Measurements from ENCODE around the gene CCDC183. TPM values are rescaled to one million over a fixed set of nuclear protein-coding genes. Genes with fewer than 3 reads are reported as not detected.

The CCDC183 gene
- total RNA-seq, 1 experiment from 2014 or later = 1.1 TPM

- Mint-ChIP-seq H3K27ac (no peak overlapping the region), H3K4me3 (no peak overlapping the region), H3K9me3 (peaks cover 13 to 15% of the 10 kb centered on the region in 2 experiments), H3K4me1 (peaks cover 0 to 3% of the 10 kb centered on the region in 2 experiments; a peak in 1 of 4 replicates), H3K36me3 (ENCODE audit: insufficient read depth in 1 of 3, low read depth in 3 of 3) (peaks cover 0 to 8% (median 0%) of the 10 kb centered on the region in 3 experiments; a peak in 3 of 7 replicates), H3K27me3 (ENCODE audit: low read depth) (peaks cover 19% of the 10 kb centered on the region)
- Histone ChIP-seq H4K91ac (ENCODE audit: insufficient read length, low read depth, low read length) (no peak overlapping the region), H4K5ac (ENCODE audit: insufficient read length, low read depth, low read length) (no peak overlapping the region), H3K27me3 (ENCODE audit: insufficient read depth, low read length) (no peaks in the 10 kb centered on the region), H3K27ac (ENCODE audit: insufficient read length, low read depth, low read length) (no peak overlapping the region), H2BK5ac (ENCODE audit: insufficient read length, low read length) (no peak overlapping the region), H3K56ac (ENCODE audit: insufficient read length, low read depth, low read length) (no peak overlapping the region), H3K4ac (ENCODE audit: low read depth, low read length) (no peak overlapping the region), H3K18ac (ENCODE audit: insufficient read length, low read depth, low read length) (no peak overlapping the region), H3K14ac (ENCODE audit: insufficient read depth, low read length) (no peak overlapping the region), H4K8ac (replicated peaks; ENCODE audit: insufficient read length, low read depth, low read length) (no peak overlapping the region), H3K4me2 (ENCODE audit: insufficient read depth, insufficient read length, low read length) (no peak overlapping the region), H3K79me2 (ENCODE audit: insufficient read depth, low read length) (no peaks in the 10 kb centered on the region), H3K23me2 (ENCODE audit: insufficient read length, low read depth, low read length, poor library complexity, severe bottlenecking) (peaks cover 3% of the 10 kb centered on the region), H2AFZ (ENCODE audit: low read length) (no peak overlapping the region), H3T11ph (ENCODE audit: low read length) (no peak overlapping the region), H3K9me3 (ENCODE audit: control insufficient read depth, low read depth, low read length) (no peaks in the 10 kb centered on the region), H2BK20ac (ENCODE audit: low read depth, low read length, poor library complexity, severe bottlenecking) (no peak overlapping the region), H4K20me1 (ENCODE audit: control insufficient read depth, insufficient read depth, insufficient read length) (no peaks in the 10 kb centered on the region), H3K79me1 (ENCODE audit: insufficient read depth, low read depth, low read length, poor library complexity, severe bottlenecking) (no peaks in the 10 kb centered on the region), H3K23ac (ENCODE audit: insufficient read length, low read depth, low read length) (no peak overlapping the region), H2BK12ac (ENCODE audit: insufficient read length, low read depth, low read length) (no peak overlapping the region), H2AK5ac (ENCODE audit: insufficient read length, low read length) (no peak overlapping the region), H3K4me1 (ENCODE audit: insufficient read depth, low read length) (no peaks in the 10 kb centered on the region), H3K9ac (ENCODE audit: extremely low read depth, insufficient read length, low read length) (no peak overlapping the region), H2BK15ac (ENCODE audit: low read depth, low read length) (no peak overlapping the region), H2BK120ac (ENCODE audit: low read depth, low read length, poor library complexity, severe bottlenecking) (no peak overlapping the region)
- TF ChIP-seq CTCF (conservative IDR thresholded peaks at IDR 0.05) = no peak
- WGBS (ENCODE audit: extremely low coverage, insufficient read length, low lambda C conversion rate) = no CpG with 5 or more reads among the region's 2 CpGs
- DNase-seq = no peak
These were observed 45.6 kb upstream of the CCDC183 start for GRCh38 chr9:136750526-136750925.
